HG03139 (cell line): Measurements from ENCODE around the gene LRRC66.

Source experiments
- ATAC-seq: cut with Tn5 transposase; IDR thresholded peaks from one replicate; pipeline ENCODE4 v1.9.1; 2021; ENCODE audit not compliant: unreplicated experiment

LRRC66 gene

DNA sequence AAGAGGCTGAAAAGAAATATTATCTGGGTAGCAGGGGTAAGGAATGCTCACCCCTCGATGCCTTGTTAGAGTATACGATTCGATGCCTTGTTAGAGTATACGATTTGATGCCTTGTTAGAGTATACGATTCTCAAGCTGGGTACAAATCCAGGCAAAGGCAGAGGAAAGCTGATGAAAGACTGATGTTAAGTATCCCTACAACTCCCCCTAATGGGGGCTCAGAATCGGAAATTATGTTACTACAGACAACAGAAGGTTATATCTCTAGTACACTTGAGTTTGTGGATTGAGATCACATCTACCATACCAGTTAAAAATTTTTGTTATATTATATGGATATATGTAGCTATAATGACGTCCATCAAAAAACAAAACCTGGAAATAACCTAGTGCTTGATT is 4.8 kb downstream of the LRRC66 start:
- ATAC-seq, result no peak

DNA sequence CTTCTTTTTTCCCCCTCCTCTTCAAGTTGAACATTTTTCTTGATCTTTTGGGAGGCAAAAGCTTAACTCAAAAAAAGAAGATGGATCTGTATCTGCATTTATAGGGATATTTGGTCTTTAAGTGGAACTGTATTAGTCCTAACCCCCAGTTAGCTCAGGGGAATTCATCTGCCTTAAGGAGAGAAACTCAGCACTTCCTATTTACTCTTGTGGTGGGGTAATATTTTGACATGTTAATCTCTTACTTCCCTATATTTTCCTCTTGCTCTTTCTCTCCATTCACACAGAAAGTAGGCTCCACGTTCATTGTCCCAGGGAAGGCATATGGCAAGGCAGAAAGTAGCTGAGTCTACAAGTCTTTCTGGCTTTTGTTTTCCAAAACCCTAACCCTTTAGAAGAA is 5.3 kb downstream of the LRRC66 start:
- no peak for ATAC-seq

DNA sequence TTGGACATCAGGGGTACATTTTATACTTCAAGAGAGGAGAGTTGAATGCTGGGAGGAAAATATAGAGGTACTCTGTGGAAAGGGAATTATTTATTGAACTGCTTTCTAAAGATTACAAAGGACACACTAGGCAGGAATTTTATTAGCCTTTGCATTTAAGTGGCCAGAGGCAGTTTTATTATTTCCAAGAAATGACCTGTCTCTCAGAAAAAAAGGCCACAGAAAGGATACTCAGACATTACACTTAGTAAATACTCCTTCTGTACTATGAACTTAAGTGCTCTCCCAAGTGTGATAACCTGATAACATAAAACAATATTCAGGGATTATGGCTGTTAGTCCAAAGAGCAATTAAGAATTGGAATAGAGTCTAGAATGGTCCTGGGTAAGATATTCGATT is 7.5 kb downstream of the LRRC66 start:
- no peak for ATAC-seq

DNA sequence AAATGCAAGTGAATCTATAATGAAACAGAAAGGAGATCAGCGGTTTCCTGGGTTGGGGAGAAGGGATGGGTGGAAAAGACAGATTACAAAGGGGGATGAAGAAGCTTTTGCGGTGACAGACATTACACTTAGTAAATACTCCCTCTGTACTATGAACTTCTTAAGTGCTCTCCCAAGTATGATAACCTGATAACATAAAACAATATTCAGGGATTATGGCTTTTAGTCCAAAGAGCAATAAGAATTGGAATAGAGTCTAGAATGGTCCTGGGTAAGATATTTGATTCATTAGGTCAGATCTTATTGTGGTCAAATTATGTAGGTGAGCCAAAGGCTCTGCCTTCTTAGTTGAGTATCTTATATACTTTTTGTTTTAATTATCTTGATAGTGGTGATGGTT is 9.2 kb downstream of the LRRC66 start:
- ATAC-seq, result no peak

DNA sequence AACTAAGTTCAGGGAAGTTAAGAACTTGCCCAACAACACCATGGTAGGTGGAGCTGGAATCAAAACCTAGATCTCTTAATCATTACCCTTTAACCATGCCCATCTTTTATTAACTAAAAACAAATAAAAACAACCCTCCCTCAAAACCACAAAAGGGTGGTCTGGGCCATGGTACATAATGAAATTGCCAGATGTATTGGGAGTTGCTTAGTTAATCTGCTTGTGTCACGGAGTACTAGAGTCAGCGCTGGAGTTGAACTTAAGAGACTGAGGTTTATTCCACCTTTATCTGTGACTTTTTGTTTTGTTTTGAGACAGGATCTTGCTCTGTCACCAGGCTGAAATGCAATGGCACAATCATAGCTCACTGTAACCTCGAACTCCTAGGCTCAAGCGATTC is 13.3 kb downstream of the LRRC66 start:
- no peak for ATAC-seq

DNA sequence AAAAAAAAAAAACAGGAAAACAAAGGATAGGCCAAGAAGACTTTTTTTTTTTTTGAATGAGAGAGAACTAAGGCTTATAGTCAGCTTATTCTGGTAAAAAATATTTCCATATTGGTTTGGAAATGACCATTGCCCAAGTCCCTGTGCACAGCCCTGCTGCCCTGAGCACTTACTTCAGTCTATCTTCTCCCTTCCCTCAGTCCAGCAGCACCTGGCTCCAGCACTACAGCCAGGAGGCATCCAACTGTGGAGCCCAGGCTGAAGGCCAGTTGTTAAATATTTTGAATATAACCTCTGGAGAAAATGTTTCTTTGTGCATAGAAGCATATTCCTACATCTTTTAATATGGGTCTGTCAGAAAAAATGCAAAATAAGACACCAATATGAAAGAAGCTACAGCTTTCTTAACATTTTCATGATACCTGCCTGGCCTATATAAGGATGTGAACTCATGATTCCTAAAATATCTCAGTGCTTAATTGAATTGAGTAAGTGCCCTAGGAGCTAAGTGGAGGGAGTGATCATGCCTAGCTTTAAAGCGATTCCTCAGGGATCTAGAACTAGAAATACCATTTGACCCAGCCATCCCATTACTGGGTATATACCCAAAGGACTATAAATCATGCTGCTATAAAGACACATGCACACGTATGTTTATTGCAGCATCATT is 14.4 kb downstream of the LRRC66 start:
- no peak for ATAC-seq

DNA sequence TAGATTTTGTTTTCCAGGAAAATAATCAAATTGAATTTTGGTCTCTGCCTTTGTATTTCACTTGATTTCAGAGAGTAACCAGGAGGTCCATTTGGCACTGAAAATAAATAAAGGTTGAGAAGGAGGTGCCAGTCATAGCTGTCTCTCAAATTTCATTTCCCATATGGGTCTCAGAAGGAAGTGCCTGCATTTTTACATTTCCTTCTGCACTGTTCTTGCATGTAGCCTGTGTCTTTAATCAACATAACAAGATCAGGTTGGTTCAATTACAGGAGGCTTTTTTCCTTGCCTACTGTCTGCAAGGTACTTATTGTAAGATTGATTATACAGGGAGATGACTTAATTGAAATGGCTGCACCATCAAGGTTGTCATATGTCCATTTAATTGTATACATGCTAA is 15.7 kb downstream of the LRRC66 start:
- ATAC-seq, result no peak

DNA sequence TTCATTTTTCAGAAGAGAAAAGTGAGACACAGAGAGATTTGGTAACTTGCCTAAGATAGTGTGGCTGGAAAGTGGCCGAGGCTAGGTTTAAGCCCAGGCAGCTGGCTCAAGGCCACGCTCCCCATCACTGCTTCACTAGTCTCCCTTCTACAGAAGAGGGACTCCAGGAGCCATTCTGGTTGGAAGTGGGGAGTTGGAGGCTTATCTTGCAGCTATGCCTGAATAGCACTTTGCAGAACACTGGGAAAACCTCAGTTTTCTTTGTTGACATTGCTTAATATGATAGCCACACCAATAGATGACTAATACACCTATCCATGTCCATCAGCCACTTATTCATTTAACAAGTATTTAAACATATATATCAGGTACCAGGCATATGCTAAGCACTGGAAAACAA is 18.5 kb downstream of the LRRC66 start:
- no peak for ATAC-seq

DNA sequence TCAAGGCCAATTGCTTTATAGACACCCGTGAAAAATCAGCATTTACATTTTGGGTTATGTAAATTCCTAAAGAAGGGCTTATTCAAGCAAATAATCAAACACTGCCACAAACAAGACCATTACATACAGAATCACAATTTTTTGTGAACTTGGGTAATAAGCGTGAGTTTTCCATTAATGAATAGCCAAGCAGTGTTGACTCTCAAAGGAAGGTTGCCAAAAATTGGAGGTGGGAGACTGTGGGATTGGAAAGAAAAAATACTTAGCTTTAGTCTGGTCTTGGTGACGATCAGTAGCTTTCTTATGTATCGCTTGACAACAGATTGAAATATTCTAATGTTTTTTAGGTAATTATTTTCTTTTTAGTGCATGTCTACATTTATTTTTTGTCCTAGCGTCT is 20.9 kb downstream of the LRRC66 start:
- ATAC-seq, result no peak

DNA sequence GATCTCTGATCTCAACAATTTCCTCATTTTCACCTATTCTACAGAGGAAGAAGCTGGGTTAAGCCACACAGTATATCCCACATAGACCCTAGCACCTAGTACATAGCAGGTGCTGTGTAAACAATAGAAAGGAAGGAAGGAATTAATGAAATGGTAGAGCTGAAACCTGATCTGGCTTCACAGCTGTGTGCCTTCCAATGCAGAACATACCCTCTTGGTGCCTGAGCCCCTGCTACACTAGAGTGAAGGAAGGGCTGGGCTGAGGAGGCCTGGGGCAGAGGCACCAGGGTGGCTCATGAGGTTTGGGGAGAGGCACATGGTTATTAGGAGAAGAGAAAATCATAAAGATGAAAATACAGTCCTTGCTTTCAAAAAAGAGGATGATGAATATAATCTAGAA is 21.3 kb downstream of the LRRC66 start:
- no peak for ATAC-seq

DNA sequence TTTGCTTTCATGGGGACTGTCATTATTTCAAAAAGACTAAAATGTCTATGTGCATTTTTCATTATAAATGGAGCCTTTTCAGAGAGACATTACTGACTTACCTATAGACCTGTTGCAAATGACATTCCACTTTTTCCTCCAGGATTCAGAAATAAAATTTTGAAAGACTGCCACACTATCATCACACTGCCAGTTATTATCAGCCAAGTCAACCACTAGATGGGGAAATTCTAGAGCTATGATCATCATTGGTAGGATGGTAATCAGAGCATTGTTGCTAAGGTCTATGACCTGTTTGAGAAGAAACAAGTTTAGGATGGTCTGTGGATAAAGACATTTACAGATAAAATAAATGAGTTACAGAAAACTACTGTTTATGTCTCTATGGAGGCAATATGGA is 22.5 kb downstream of the LRRC66 start:
- ATAC-seq, result no peak

DNA sequence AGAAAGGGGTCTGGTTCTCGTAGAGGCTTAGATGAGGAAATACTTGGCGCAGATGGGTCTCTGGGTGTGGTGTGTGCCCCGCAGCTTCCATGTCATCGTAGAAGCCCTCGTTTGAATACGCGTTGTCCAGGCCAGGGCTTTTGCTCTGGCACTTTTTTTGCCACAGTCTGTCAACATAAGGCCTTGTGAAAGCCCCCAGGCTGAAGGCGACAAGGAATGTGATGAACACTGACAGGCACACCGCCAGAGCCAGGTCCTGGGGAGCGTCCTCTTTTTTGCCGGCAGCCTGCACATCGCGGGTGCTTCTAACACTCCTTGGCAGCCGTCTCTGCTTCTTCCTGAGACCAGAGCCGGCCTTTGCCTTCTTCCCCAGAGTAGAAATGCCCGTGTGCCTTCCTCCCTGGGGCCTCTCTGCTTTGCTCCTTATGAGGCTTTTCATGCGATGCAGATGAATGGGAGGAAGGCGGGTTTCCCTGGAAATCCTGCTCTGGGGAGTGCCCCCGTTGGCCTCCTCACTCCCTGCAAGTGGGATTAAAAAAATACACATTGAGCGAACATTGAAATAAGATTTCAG is 24.4 kb downstream of the LRRC66 start:
- ATAC-seq, result no peak

DNA sequence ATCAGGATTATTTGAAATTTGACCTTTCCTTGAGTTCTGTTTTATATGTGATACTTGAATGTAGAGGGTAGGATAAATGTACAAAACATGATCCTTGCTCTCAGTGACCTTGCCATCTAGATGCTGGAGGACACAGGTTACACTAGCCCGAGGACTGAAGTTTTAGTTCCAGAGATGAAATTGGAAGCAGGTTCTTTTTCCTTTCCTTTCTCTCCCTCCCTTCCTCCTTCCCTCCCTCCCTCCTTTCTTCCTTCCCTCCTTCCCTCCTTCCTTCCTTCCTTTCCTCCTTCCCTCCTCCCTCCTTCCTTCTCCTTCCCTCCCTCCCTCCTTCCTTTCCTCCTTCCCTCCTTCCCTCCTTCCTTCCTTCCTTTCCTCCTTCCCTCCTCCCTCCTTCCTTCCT is 54.3 kb downstream of the LRRC66 start:
- no peak for ATAC-seq

DNA sequence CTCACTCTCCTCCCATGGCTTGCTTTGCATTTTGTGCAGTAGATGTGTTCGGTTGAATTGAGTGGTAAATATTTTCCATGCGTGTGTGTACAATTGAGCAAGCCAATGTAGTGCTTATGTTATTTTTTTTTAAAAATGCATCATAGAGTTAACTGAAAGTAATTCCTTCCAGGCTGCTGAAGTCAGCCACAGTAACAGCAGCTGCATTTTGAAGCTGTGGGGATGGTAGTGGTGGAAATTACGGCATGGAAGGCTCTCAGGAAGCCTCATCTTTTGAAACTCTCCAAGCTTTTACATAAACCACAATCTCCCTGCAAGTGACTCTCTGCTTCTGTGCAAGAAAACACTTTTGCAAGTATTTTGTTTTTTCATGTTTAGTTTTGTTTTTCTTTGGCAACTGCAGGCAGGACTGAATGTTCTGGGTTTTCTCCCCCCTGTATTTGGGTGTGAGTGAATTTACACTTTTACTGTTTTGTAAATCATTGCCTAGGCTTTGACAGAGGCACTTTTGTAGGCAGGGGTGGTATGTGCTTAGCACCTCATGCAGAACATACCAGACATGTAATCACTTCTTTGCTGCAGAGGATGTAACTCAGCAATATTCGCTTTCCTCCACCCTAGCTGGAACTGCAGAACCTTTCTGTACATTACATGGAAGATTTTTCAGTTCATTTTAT is 56.2 kb downstream of the LRRC66 start:
- no peak for ATAC-seq

DNA sequence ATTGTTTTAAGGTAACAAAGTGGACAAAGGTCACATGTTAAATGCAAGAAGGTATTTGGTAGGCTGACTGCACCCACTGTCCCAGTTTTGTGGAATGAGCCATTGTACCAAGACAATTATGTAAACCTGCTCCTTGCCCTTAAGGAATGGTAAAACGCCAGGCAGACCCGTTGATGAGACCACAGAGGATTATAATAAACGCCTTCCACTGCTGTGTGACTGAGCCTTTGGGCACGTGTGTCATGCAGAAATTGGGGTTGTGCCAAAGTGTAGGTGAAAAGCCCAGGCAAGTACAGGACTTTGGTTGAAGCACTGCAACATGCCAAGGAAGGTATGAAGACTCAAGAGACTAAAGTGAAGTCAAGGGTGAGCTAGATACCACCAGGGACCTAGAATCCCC is 59.7 kb downstream of the LRRC66 start:
- ATAC-seq, result no peak

DNA sequence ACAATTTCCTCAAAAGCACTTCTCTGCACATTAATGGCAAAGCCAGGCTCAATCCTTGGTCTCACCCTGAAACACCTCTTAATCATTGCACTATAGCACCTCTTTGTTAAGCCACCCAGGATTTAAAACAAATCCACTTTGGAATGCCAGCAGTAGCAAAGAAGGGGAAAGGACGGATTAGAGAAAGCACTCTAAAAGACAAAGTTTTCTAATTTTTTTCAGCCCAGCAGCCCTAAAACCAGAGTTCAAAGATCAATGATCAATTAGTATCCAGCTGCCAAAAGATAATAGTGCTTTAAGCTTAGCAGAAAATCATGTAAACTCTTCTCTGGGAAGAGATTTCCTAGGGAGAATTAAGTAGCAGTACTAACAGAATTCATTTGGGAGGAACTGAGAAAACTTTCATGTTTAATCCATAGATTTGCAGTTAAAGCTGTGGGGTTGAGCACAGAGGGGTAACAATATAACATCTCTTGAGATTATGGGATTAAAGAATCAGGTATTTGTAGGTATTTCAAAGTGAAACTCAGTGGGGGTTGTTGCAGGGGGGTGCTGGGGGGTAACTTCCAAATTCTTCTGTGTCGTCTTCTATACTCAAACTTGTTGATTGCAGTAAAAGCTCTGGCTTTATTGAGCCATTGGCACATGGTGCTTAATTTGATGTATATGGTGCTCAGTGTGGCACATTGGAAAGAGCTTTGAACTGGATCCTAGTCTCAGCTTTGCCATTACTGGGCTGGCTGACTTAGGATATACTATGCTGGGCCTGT is 61.8 kb downstream of the LRRC66 start:
- ATAC-seq, result no peak
